Gastroesophageal sphincter (tissue), 4 donors: ENCODE results near the gene NAALADL2. TPM values are rescaled to one million over a fixed set of nuclear protein-coding genes. Genes with fewer than 3 reads are reported as not detected.

Experiments
- ATAC-seq: fragments of 150-250 bp; one replicate; pipeline ENCODE4 v1.9.1; 2016; ENCODE audit warnings: mild to moderate bottlenecking, moderate library complexity
- H3K27ac ChIP-seq, 4 donors: fragments of 200-600 bp; sonication (generic) in 3 of 4; 1 replicate in 3 of 4; 2 replicates in 1 of 4; pipeline ENCODE4 v1.5.1; 2016 to 2019
- H3K27me3 ChIP-seq: fragments of 200-600 bp; sonication (generic); one replicate; pipeline ENCODE4 v1.5.1; 2019
- H3K36me3 ChIP-seq, 2 donors: fragments of 200-600 bp; sonication (generic); one replicate each; pipeline ENCODE4 v1.5.1; 2019; ENCODE audit warnings: control low read depth in 1 of 2
- H3K4me1 ChIP-seq, 3 donors: fragments of 200-600 bp; sonication (generic); 1 replicate in 2 of 3; 2 replicates in 1 of 3; pipeline ENCODE4 v1.5.1; 2016 to 2019; ENCODE audit warnings: control low read depth in 2 of 3
- H3K4me3 ChIP-seq, 2 donors: fragments of 200-600 bp; sonication (generic); one replicate each; pipeline ENCODE4 v1.5.1; 2019; ENCODE audit warnings: mild to moderate bottlenecking in 1 of 2, moderate library complexity in 1 of 2
- H3K9me3 ChIP-seq, 3 donors: fragments of 200-600 bp; sonication (generic); one replicate each; pipeline ENCODE4 v1.5.1; 2017 to 2019; ENCODE audit warnings: control low read depth in 2 of 3
- EP300 ChIP-seq: sonication (generic); formaldehyde crosslinking; IDR thresholded peaks from one replicate; pipeline ENCODE4 v1.6.1; 2017; ENCODE audit warnings: antibody characterized with exemption, mild to moderate bottlenecking
- POLR2A ChIP-seq, 2 donors: fragments of 450-650 bp; IDR thresholded peaks; one replicate each; pipeline ENCODE4 v1.6.1; 2017; ENCODE audit warnings: antibody characterized with exemption in 2 of 2, mild to moderate bottlenecking in 2 of 2, moderate library complexity in 1 of 2
- POLR2AphosphoS5 ChIP-seq: sonication (generic); formaldehyde crosslinking; IDR thresholded peaks from one replicate; pipeline ENCODE4 v1.6.1; 2017; ENCODE audit warnings: antibody characterized with exemption
- WGBS, 2 donors: methylation state at CpG; one replicate each; pipeline ENCODE4 v1.1.5; 2018; ENCODE audit warnings: low coverage in 1 of 2; 5-methylcytosine and 5-hydroxymethylcytosine counted together
- total RNA-seq, 4 donors: library from RNA; depleted of rRNA; stranded (reverse); fragments of >200 nt; gene quantifications; one replicate each; pipeline ENCODE4 v1.1.0, GENCODE V29; 2016
- TF ChIP-seq, protein P1 (sequence below), 4 experiments: fragments of 200-600 bp in 2 of 4; fragments of 450-650 bp in 2 of 4; sonication (generic) in 1 of 4; IDR thresholded peaks; one replicate each; pipeline ENCODE4 v1.5.1; 2017 to 2019; ENCODE audit warnings: antibody characterized with exemption in 4 of 4, mild to moderate bottlenecking in 2 of 4, moderate library complexity in 2 of 4

Gene NAALADL2
- total RNA-seq, 4 donors from 2014 or later = 3.1 to 7.4 (median 6.2) TPM

DNA sequence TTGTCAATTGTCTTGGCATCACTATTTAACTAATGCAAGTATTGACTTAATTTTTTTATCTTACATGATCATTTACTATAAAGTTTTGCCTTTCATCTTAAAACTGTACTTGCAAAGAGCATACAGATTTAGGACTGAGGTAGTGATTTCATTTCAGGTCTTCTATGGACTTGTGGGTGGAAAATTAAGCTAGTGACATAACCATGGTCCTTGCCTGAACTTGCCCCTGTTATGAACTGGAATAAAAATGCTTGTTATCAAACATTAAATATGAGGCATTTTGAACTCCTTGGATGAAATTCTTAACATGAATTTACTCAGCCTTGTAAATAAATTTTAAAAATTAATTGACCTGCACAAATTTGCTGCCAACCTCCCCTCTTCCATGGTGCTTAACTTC, 712.0 kb downstream of the NAALADL2 start:
- H3K4me3 ChIP-seq = no peak overlapping the region
- no peak for TF ChIP-seq POLR2AphosphoS5
- H3K27me3 ChIP-seq = no peaks in the 10 kb centered on the region
- no peaks in the 10 kb centered on the region for H3K4me1 ChIP-seq
- H3K27ac ChIP-seq = no peak overlapping the region
- no peaks in the 10 kb centered on the region for H3K9me3 ChIP-seq
- no peaks in the 10 kb centered on the region for H3K36me3 ChIP-seq
- no peak for ATAC-seq

DNA sequence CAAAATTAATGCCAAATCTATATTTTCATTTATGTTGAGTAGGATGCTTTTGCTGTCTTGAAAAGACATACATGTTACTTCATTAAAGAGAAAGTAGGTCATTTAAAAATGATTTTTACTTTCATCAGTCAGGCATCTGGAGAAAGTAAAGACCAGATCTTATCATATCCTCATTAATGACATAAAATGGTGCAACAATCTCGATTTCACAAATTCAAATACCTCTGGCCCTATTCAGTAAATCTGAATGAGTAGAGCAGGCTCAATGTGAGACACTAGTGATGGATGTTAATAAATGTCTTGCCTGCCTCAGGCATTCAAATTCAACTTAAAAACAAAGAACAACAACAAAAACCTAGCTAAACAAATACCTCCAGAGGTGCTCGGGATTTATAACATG, 714.1 kb downstream of the NAALADL2 start:
- Histone ChIP-seq H3K9me3 (no peaks in the 10 kb centered on the region), H3K27me3 (no peaks in the 10 kb centered on the region), H3K4me3 (no peak overlapping the region), H3K27ac (no peak overlapping the region), H3K4me1 (no peaks in the 10 kb centered on the region), H3K36me3 (no peaks in the 10 kb centered on the region)
- ATAC-seq = no peak
- 58 to 64% methylated on average over 2 of the region's 2 CpGs for WGBS, 2 donors
- TF ChIP-seq, protein P1, sequence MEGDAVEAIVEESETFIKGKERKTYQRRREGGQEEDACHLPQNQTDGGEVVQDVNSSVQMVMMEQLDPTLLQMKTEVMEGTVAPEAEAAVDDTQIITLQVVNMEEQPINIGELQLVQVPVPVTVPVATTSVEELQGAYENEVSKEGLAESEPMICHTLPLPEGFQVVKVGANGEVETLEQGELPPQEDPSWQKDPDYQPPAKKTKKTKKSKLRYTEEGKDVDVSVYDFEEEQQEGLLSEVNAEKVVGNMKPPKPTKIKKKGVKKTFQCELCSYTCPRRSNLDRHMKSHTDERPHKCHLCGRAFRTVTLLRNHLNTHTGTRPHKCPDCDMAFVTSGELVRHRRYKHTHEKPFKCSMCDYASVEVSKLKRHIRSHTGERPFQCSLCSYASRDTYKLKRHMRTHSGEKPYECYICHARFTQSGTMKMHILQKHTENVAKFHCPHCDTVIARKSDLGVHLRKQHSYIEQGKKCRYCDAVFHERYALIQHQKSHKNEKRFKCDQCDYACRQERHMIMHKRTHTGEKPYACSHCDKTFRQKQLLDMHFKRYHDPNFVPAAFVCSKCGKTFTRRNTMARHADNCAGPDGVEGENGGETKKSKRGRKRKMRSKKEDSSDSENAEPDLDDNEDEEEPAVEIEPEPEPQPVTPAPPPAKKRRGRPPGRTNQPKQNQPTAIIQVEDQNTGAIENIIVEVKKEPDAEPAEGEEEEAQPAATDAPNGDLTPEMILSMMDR (IDR thresholded peaks at IDR 0.05) = no peak
- TF ChIP-seq POLR2A (IDR thresholded peaks at IDR 0.05) (no peak), POLR2AphosphoS5 (no peak), EP300 (no peak)

DNA sequence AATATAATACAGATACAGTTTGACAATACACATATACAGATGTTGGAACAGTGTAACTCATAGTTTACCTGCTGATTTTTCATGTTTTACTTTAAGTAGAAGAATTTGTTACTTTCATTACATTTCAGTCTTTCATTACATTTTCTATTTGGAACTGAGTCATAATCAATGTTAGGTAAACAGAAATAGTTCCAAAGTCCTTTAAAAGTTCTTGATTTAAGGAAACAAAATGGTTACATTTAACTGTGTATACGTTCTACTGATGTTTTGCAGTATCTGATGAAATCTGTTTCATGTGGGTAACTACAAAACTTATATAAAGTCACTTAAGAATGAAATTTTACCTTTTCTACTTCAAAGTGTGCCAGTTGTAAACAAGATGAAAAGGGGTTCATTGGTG, 721.2 kb downstream of the NAALADL2 start:
- ATAC-seq = no peak
- Histone ChIP-seq H3K36me3 (no peaks in the 10 kb centered on the region), H3K4me3 (no peak overlapping the region), H3K9me3 (no peaks in the 10 kb centered on the region), H3K27me3 (no peaks in the 10 kb centered on the region), H3K4me1 (no peaks in the 10 kb centered on the region), H3K27ac (no peak overlapping the region)
- TF ChIP-seq POLR2A (IDR thresholded peaks at IDR 0.05) (no peak), POLR2AphosphoS5 (no peak)
- TF ChIP-seq, protein P1 (IDR thresholded peaks at IDR 0.05) = no peak
- 36 to 77% methylated on average over 1 of the region's 1 CpG for WGBS, 2 donors

DNA sequence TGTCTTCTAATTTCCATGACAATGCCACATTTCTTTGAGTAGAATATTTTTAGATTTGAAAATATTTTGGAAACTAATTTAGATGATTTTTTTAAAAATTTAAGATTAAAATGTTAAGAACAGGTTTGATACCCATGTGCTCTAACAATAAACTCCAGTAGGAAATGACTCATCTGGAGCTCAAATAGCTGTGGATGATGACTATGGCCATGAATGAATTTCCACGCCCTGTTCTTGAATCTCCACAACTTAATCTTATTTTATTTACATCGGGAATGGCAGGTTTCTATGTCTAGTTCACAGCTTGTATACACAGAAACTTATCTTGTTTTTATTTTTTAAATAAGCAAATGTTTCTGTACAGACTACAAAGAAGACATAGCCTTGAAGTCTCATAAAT, 726.8 kb downstream of the NAALADL2 start:
- 74 to 94% methylated on average over 2 of the region's 2 CpGs for WGBS, 2 donors
- no peaks in the 10 kb centered on the region for H3K36me3 ChIP-seq
- no peak for ATAC-seq
- H3K27me3 ChIP-seq = no peaks in the 10 kb centered on the region
- no peaks in the 10 kb centered on the region for H3K9me3 ChIP-seq
- TF ChIP-seq, protein P1 (IDR thresholded peaks at IDR 0.05) = no peak
- TF ChIP-seq POLR2A (IDR thresholded peaks at IDR 0.05) (no peak), POLR2AphosphoS5 (no peak), EP300 (no peak)
- H3K4me3 ChIP-seq = no peak overlapping the region
- no peak overlapping the region for H3K27ac ChIP-seq
- H3K4me1 ChIP-seq = no peaks in the 10 kb centered on the region

DNA sequence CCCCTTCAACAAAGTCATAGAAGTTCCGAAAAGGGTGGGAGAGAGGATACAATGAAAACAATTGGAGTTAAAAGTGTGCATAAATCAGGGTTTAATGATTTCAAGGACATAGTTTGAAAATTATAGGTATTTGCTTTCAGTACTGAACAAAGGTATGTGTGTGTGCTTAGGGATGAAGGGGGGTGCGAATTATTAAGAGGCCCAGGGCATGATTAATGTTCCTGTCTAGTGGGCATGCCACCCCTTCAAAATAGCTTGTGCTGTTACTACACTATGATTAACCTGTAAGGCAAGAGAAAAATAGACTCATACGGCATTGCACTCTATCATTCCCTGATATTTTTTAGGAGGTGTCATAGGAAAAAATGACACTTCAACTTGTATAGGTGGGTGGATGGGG, 731.6 kb downstream of the NAALADL2 start:
- no peak overlapping the region for H3K27ac ChIP-seq
- H3K4me3 ChIP-seq = no peak overlapping the region
- no peaks in the 10 kb centered on the region for H3K36me3 ChIP-seq
- no peaks in the 10 kb centered on the region for H3K27me3 ChIP-seq
- WGBS, 2 donors = 69 to 89% methylated on average over 1 to 3 of the region's 3 CpGs
- ATAC-seq = no peak
- H3K9me3 ChIP-seq = peaks cover 0 to 12% (median 0%) of the 10 kb centered on the region in 3 donors
- TF ChIP-seq POLR2AphosphoS5 = no peak
- TF ChIP-seq EP300 = no peak
- TF ChIP-seq POLR2A (IDR thresholded peaks at IDR 0.05) = no peak
- TF ChIP-seq, protein P1 (IDR thresholded peaks at IDR 0.05) = no peak
- H3K4me1 ChIP-seq = no peaks in the 10 kb centered on the region

DNA sequence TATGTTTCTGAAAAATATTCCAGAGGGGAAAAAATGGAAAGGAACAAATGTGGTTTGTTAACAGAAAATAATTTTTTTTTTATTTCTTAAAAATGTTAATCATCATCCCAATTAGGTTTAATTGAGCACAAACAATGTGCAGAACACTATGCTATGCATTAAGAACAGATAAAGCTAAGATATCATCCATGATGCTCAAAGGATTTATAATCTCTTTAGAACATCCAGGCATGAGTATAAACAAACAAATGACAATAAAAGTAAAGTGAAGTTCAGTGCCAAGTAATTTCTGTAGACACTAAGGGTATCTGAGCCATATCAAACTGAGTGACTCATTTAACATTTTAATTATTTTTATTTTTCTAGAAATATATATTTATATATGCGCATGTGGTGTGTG, 732.2 kb downstream of the NAALADL2 start:
- 94% methylated on average over 1 of the region's 1 CpG; no CpG with 5 or more reads in 1 of the 2 donors for WGBS, 2 donors
- Histone ChIP-seq H3K27me3 (no peaks in the 10 kb centered on the region), H3K36me3 (no peaks in the 10 kb centered on the region), H3K27ac (no peak overlapping the region), H3K4me1 (no peaks in the 10 kb centered on the region), H3K4me3 (no peak overlapping the region), H3K9me3 (peaks cover 0 to 12% (median 0%) of the 10 kb centered on the region in 3 donors)
- ATAC-seq = no peak
- TF ChIP-seq EP300 = no peak
- no peak for TF ChIP-seq POLR2AphosphoS5
- TF ChIP-seq, protein P1 (IDR thresholded peaks at IDR 0.05) = no peak
- no peak for TF ChIP-seq POLR2A (IDR thresholded peaks at IDR 0.05)
